ENCODE data around the gene JPT2. TPM values are rescaled to one million over a fixed set of nuclear protein-coding genes. Genes with fewer than 3 reads are reported as not detected.

JPT2 gene
- total RNA-seq, 6 experiments from 2014 or later = 71.7 to 92.9 (median 80.8) TPM

GRCh38 chr16:1639860-1640259 is 38.2 kb upstream of the JPT2 start:
- no peak overlapping the region for H3K4me3 Mint-ChIP-seq

GRCh38 chr16:1640261-1640941 is 37.7 kb upstream of the JPT2 start:
- no peak overlapping the region for H3K27ac Mint-ChIP-seq
- no peaks in the 10 kb centered on the region for H3K9me3 Mint-ChIP-seq
- peaks cover 36% of the 10 kb centered on the region for H3K36me3 Mint-ChIP-seq (ENCODE audit: low read depth)
- DNase-seq = no peak
- H3K4me3 Mint-ChIP-seq = no peak overlapping the region
- H3K27me3 Mint-ChIP-seq (ENCODE audit: insufficient read depth) = peaks cover 4% of the 10 kb centered on the region
- H3K4me1 Mint-ChIP-seq (ENCODE audit: low read depth) = peaks cover 3% of the 10 kb centered on the region
- TF ChIP-seq CTCF (IDR thresholded peaks at IDR 0.05) = no peak

More at GRCh38 chr16:1639860-1640259, 38.2 kb upstream of the JPT2 start:
- DNase-seq = no peak
- no peak overlapping the region for H3K27ac Mint-ChIP-seq
- peaks cover 4% of the 10 kb centered on the region for H3K27me3 Mint-ChIP-seq (ENCODE audit: insufficient read depth)
- no peaks in the 10 kb centered on the region for H3K9me3 Mint-ChIP-seq
- no peak for TF ChIP-seq CTCF (IDR thresholded peaks at IDR 0.05)
- H3K4me1 Mint-ChIP-seq (ENCODE audit: low read depth) = no peaks in the 10 kb centered on the region
- H3K36me3 Mint-ChIP-seq (ENCODE audit: low read depth) = peaks cover 35% of the 10 kb centered on the region

GRCh38 chr16:1641261-1641660 is 36.8 kb upstream of the JPT2 start:
- no peak for DNase-seq
- Mint-ChIP-seq H3K27me3 (ENCODE audit: insufficient read depth) (peaks cover 4% of the 10 kb centered on the region; the same call in 1 of the 2 replicates), H3K9me3 (no peaks in the 10 kb centered on the region), H3K4me1 (ENCODE audit: low read depth) (peaks cover 11% of the 10 kb centered on the region), H3K27ac (no peak overlapping the region; the same call in 1 of the 2 replicates), H3K36me3 (ENCODE audit: low read depth) (peaks cover 42% of the 10 kb centered on the region), H3K4me3 (no peak overlapping the region)
- no peak for TF ChIP-seq CTCF (IDR thresholded peaks at IDR 0.05)

GRCh38 chr16:1642148-1642547 is 35.9 kb upstream of the JPT2 start:
- Mint-ChIP-seq H3K36me3 (ENCODE audit: low read depth) (peaks cover 42% of the 10 kb centered on the region), H3K27ac (no peak overlapping the region)
- DNase-seq = no peak

GRCh38 chr16:1642753-1643152 is 35.3 kb upstream of the JPT2 start:
- Mint-ChIP-seq H3K9me3 (no peaks in the 10 kb centered on the region), H3K36me3 (ENCODE audit: low read depth) (peaks cover 44% of the 10 kb centered on the region), H3K4me3 (no peak overlapping the region), H3K27ac (no peak overlapping the region), H3K4me1 (ENCODE audit: low read depth) (peaks cover 18% of the 10 kb centered on the region), H3K27me3 (ENCODE audit: insufficient read depth) (peaks cover 4% of the 10 kb centered on the region; the same call in 1 of the 2 replicates)
- DNase-seq = no peak
- TF ChIP-seq CTCF (IDR thresholded peaks at IDR 0.05) = no peak

More at GRCh38 chr16:1642148-1642547, 35.9 kb upstream of the JPT2 start:
- no peak for TF ChIP-seq CTCF (IDR thresholded peaks at IDR 0.05)
- Mint-ChIP-seq H3K4me1 (ENCODE audit: low read depth) (peaks cover 18% of the 10 kb centered on the region), H3K4me3 (no peak overlapping the region; the same call in 1 of the 2 replicates), H3K27me3 (ENCODE audit: insufficient read depth) (peaks cover 4% of the 10 kb centered on the region; the same call in 1 of the 2 replicates), H3K9me3 (no peaks in the 10 kb centered on the region)
